Measurements from ENCODE around the gene PRKAR1B.
"Not testable (repeated sequence)": the region's sequence is repeated elsewhere in the genome, so short reads cannot be mapped to it uniquely, and the experiment has no call there.

- not testable (repeated sequence) for TF ChIP-seq CTCF (conservative IDR thresholded peaks at IDR 0.05 in 1 of 2, IDR thresholded peaks at IDR 0.05 in 1 of 2; ENCODE audit: extremely low read depth in 1 of 2, insufficient read depth in 1 of 2, low read depth in 1 of 2, low read length in 2 of 2); EZH2 (IDR thresholded peaks at IDR 0.05; ENCODE audit: borderline replicate concordance, low read length)
These were observed 175.5 kb downstream of the PRKAR1B start for GRCh38 chr7:551615-551970.

Measured in mammary epithelial cell (primary cell).